Measurements from ENCODE around the gene TBX2.
"Not testable (repeated sequence)": the region's sequence is repeated elsewhere in the genome, so short reads cannot be mapped to it uniquely, and the experiment has no call there.

TBX2 gene

GRCh38 chr17:61399131-61400065 lies at the start of gene TBX2:
Gene TBX2, plus strand, starts transcription at chr17:61399843. Its CDS starts 334 bp downstream, at chr17:61400177.
- DNase-seq (ENCODE audit: low read depth in 2 of 2) = no peak

GRCh38 chr17:61351745-61352407 lies 47.8 kb upstream of the TBX2 start:
- DNase-seq (ENCODE audit: low read depth in 2 of 2) = no peak

GRCh38 chr17:61352408-61352770 lies 47.3 kb upstream of the TBX2 start:
- no peak for DNase-seq (ENCODE audit: low read depth in 2 of 2)

GRCh38 chr17:61352781-61353491 lies 46.7 kb upstream of the TBX2 start:
- DNase-seq (ENCODE audit: low read depth in 2 of 2) = no peak

GRCh38 chr17:61353615-61354014 lies 46.0 kb upstream of the TBX2 start:
- no peak for DNase-seq (ENCODE audit: low read depth in 2 of 2)

GRCh38 chr17:61354895-61355874 lies 44.5 kb upstream of the TBX2 start:
- no peak for DNase-seq (ENCODE audit: low read depth in 2 of 2)

GRCh38 chr17:61357061-61357460 lies 42.6 kb upstream of the TBX2 start:
- not testable (repeated sequence) for DNase-seq (ENCODE audit: low read depth in 2 of 2)

- DNase-seq (ENCODE audit: low read depth in 2 of 2) = not testable (repeated sequence)
These were observed 40.1 kb upstream of the TBX2 start for GRCh38 chr17:61359513-61359912.

- no peak for DNase-seq (ENCODE audit: low read depth in 2 of 2)
These were observed 39.2 kb upstream of the TBX2 start for GRCh38 chr17:61360318-61360943.

GRCh38 chr17:61361084-61361483 lies 38.6 kb upstream of the TBX2 start:
- no peak for DNase-seq (ENCODE audit: low read depth in 2 of 2)

- DNase-seq (ENCODE audit: low read depth in 2 of 2) = no peak
These were observed 37.2 kb upstream of the TBX2 start for GRCh38 chr17:61362396-61362795.

- DNase-seq (ENCODE audit: low read depth in 2 of 2) = no peak
These were observed 36.6 kb upstream of the TBX2 start for GRCh38 chr17:61362852-61363600.

- DNase-seq (ENCODE audit: low read depth in 2 of 2) = no peak
These were observed 35.8 kb upstream of the TBX2 start for GRCh38 chr17:61363601-61364462.

- DNase-seq (ENCODE audit: low read depth in 2 of 2) = no peak
These were observed 35.2 kb upstream of the TBX2 start for GRCh38 chr17:61364463-61364846.

- no peak for DNase-seq (ENCODE audit: low read depth in 2 of 2)
These were observed 33.4 kb upstream of the TBX2 start for GRCh38 chr17:61366076-61366714.

- DNase-seq (ENCODE audit: low read depth in 2 of 2) = no peak
These were observed 32.8 kb upstream of the TBX2 start for GRCh38 chr17:61366715-61367413.

- DNase-seq (ENCODE audit: low read depth in 2 of 2) = no peak
These were observed 31.4 kb upstream of the TBX2 start for GRCh38 chr17:61368049-61368831.
